Activated T-helper 9 cell treated with anti-CD3 and anti-CD28 coated beads, Interleukin-2, amount 50 U/mL, for 16 hours (primary cell): Measurements from ENCODE around the gene FAM229A.
"Not testable (repeated sequence)": the region's sequence is repeated elsewhere in the genome, so short reads cannot be mapped to it uniquely, and the experiment has no call there.

Experiments used
- DNase-seq: peaks from one replicate; pipeline ENCODE4 v3.0.0-alpha.2; 2020; ENCODE audit warnings: low read depth

FAM229A gene

DNA sequence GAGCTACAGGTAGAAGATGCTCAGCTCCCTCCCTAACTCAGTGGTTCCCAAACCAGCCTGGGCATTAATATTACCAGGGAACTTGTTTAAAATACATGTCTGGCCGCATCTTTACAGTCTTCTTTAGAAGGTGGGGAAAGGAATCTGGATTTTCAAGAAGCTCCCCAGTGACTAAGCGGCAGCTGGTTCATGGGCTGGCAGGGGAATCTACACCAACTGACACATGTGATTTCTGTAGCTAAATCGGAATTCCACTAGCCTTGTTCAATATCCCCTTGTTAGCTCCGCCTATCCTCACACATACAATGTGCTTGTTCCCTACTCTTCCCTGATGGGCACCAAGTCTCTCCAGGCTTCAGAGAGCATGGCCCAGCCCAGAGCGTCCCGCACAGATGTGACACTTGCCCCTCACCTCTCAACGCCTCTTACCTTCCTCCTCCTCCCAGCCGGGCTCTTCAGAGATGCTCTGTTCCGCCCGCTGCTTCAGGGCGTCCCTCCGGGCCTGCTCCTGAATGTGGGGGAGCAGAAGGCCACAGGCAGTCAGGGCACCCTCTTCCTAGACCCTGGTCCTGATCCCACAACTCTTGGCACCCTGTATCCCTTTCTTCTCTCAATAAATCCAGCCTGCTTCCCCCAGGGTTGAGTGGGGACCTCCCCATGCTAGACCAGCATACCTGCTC, 15.4 kb upstream of the FAM229A start:
- DNase-seq: no peak

DNA sequence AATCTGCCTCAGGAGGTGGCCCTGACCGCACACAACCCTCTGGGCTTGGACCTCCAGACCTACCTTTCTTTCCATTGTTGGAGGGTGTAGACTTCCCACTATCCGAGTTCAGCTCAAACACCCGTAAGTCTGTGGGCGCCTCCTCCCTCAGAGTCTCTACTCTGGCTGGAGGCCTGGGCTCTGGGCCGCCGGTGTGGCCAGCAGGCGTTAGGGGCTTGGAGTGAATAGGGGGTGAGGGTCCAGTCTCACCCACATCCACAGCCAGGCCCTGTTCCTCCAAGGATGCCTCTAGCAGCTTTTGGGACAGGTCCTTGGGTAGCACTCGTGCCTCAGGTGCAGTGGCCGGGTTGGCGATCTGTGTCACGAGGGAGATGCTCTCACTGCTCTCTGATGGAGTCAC, 13.9 kb upstream of the FAM229A start:
- DNase-seq: no peak

DNA sequence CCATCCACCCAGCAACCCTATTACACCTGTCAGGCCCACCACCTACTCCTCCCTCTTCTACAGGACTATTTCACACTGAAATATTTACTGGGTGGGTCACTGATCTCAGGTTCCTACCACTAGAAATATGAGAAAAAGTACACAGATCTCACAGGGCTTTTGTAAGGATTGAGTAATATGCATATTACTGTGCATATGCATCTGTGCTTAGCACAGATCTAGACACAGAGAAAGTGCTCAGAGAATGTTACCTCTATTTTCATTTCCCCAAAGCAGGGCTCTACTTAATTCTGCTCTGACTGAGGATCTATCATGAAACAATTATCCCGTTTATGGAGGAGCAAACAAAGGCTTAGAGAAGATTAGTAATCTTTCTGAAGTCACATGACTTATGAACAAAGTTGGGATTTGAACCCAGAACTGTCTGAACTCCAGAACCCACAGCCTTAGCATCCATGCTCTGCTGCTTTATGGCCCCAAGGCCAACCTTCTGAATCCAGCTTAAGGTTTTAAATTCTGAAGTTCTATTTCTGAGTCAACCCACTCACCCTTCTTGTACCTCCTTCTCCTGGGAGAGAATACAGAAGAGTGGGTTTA, 11.8 kb upstream of the FAM229A start:
- no peak for DNase-seq

DNA sequence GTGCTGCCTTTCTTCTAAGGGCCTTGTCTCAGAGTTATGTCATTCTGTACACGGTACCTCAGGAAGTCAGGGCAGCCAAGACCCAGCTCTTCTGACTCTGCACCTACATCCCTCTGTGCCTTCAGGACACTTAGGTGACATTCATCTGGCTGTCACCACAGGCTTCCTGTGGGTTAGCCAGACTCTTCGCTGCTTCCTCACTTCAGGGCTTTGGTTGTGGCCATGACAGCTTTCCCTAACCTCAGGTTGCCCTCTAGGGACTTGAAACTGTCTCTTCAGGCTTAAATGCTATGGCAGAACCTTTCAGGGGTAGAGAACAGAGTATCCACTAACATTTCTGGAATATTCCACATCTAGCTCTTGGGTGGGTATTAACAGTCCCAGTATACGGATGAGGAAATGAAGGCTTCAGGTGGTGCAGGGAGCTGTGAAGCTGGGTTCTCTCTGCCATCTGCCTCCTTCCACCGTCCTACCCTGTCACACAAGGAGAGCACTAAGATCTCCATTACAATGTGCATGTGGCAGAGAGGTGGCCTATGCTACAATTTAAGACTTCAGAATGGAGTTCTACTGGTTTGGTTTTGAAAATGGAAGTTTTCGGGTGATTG, 10.0 kb upstream of the FAM229A start:
- DNase-seq: no peak

DNA sequence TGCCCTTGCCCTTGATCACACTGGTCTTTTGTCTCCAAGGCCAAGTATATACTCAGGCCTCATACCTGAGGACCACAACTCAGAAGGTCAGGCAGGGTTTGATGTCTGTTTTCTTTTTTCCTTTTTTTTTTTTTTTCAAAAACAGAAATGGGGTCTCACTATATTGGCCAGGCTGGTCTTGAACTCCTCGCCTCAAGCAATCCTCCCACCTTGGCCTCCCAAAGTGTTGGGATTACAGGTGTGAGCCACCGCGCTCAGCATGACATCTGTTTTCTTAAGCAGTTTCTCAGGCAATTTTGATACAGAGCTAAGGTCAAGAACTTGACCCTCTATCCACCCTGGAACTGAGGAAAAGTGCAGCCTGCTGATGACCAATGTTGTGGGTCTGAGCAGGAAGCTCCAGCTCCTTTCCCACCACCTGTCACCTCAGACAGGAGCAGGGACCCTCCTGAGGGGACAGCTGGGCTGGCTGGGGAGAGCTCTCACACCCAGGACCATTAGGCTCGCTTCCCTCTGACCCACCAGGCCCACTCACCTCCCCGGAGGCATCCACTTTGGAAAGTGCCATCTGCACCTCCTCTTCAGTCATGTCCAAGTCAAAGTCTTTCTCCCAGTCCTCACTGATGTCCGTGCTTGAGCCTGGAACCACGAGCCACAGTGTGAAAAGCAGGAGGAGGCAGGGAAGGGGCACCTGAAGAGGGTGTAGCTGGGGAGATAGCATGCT, 5.8 kb upstream of the FAM229A start:
- DNase-seq: no peak

DNA sequence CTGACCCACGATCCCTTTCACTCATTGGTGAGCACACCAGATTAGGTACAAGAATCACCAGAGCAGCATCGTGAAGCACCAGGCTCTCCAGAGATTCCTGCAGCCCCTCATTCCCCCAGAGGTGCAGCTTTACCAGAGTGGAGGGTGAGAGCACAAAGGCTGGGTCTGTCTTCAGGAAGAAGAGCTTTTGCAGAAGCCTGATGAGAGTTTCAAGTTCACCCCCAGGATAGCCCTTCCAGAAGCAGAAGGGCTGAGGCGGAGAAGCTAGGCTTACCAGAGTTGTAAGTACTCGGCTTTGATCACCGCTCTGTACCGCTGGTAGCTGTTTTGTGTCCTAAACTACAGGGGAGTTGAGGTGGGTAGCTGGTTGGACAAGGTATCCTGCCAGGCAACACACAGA, 3.2 kb upstream of the FAM229A start:
- DNase-seq: no peak

DNA sequence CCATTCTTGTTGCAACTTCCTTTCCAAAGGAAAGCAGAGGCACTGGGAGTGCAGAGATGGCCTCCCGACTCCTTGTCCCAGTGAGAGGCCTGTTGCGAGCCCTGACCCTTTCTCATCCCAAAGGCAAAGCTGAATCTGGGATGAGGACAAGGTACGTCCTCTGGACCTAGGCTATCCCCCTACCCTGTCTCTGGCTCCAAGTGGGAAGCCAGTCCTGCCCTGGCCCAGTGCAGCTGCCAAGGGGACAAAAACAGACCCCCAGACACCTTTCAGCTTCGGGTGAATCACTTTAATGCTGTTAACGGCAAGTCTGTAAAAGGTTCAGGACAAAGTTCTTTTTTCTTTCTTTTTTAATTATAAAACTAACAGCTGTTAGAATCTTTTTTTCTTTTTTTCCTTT, 2.6 kb upstream of the FAM229A start:
- DNase-seq: no peak

DNA sequence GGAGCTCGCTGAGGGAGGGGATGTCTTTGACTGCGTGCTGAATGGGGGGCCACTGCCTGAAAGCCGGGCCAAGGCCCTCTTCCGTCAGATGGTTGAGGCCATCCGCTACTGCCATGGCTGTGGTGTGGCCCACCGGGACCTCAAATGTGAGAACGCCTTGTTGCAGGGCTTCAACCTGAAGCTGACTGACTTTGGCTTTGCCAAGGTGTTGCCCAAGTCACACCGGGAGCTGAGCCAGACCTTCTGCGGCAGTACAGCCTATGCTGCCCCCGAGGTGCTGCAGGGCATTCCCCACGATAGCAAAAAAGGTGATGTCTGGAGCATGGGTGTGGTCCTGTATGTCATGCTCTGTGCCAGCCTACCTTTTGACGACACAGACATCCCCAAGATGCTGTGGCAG, 1.4 kb upstream of the FAM229A start:
- no peak for DNase-seq

DNA sequence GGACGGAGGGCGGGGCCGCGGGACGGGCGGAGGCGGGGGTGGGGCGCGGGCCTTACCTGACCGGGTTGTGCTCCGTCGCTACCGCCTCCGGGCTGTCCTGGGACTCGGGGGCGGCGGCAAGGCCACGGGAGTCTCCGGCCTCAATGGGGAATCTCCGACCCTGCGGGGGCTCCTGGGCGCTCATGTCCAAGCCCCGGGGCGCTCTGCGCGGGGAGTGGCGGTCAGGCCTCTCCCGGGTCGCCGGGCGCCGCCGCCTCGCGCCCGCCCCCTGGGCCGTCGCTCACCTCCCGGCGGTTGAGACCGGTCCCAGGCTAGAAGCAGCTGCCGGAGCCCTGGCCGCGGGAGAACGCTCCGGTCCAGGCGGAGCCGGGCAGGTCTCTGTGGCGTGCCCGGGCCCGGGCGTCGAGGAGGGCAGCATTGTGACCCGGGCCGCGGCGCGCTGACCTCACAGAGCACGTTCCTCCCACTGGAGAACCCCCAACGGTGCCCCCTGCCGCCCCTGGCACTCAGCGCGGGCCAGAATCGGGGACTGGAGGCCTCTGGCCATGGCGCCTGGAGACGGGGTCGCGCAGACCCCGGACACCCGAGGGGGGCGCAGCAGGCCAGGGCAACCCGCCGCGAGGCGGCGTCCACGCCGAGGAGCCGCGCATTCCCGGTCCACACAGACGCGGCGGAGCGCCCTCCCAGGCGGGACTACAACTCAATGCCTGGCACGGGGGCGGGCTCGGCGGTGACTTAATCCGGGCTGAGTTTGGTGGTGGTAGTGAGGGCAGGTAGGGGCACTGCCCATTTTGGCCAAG, 411 bp downstream of the FAM229A start:
- DNase-seq: no peak

DNA sequence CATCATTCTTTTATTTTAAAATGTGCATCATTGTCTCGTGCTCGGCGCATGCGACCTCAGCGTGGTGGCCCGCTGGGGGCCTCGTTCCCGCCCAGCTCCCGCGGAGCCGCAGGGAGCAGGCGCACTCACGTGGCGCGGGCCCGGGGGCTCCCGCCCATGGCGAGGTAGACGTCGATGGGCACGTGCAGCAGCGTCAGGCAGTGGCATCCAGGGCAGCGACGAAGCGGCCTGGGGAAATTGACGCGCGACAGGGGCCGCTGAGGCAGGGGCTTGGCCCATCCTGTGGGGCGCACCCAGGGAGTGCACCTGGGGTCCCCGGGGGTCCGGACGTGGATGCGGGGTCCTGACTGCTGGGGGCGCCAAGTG, 994 bp downstream of the FAM229A start:
- no peak for DNase-seq

DNA sequence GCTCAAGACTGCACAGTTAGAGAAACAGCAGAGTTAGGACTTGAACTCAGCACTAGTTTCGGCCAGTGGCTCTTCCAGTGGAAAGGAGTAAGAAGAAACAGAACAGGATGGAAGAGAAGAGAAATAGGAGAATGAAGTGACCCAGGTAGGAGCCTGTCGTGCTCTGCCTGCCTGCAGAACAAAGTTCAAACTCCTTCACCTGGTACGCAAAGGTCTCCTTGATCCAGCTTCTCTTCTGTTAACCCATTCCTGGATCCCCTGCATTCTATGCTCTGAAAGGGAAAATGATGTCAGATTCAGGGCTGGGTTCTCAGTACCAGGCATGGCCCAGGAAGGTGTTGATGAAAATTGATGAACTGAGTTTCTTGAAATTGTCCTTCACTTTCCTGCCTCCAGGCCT, 3.9 kb downstream of the FAM229A start:
- DNase-seq: no peak

DNA sequence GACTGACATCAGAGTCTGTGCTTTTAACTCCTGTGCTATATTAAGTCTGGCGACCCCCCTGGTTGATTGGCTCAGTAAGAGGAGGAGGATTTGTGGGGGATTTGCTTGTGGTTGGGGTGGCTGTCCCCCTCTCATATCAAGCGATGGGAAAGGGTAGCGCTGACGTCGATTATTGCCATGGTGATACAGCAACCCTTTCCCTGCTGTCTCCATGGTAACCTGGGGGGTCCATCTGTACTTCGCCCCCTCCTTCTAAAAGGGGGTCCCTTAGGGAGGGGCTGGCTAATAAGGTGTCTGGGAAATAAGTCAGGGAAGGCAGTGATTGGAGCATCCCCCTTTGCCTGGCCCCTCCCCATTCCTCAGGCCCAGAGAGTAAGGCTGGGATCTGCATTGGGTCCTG, 4.7 kb downstream of the FAM229A start:
- DNase-seq: no peak

DNA sequence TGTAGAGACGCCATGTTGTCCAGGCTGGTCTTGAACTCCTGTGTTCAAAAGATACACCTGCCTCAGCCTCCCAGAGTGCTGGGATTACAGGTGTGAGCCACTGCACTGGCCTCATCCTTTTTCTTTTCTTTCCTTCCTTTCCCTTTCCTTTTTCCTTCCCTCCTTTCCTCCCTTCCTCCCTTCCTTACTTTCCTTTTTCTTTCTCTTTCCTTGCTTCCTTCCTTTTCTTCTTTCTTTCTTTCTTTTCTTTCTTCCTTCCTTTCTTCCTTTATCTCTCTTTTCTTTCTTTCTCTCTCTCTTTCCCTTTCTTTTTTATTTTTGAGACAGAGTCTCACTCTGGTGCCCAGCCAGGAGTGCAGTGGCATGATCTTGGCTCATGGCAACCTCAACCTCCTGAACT, 5.8 kb downstream of the FAM229A start:
- DNase-seq: no peak

DNA sequence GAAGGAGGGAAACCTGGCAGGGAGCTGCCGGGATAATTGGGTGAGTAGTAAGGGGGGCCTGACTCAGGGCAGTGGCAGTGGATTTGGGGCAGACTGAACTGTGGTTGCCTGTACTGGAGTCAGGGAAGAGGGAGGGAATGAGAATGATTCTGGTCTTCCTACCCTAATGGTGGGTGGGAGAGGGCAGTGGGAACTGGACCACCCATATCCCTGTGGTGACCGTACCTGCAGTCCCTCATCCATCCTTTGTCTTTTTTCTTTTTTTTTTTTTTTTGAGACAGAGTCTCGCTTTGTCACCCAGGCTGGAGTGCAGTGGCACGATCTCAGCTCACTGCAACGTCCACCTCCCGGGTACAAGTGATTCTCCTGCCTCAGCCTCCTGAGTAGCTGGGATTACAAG, 6.5 kb downstream of the FAM229A start:
- DNase-seq: not testable (repeated sequence)

DNA sequence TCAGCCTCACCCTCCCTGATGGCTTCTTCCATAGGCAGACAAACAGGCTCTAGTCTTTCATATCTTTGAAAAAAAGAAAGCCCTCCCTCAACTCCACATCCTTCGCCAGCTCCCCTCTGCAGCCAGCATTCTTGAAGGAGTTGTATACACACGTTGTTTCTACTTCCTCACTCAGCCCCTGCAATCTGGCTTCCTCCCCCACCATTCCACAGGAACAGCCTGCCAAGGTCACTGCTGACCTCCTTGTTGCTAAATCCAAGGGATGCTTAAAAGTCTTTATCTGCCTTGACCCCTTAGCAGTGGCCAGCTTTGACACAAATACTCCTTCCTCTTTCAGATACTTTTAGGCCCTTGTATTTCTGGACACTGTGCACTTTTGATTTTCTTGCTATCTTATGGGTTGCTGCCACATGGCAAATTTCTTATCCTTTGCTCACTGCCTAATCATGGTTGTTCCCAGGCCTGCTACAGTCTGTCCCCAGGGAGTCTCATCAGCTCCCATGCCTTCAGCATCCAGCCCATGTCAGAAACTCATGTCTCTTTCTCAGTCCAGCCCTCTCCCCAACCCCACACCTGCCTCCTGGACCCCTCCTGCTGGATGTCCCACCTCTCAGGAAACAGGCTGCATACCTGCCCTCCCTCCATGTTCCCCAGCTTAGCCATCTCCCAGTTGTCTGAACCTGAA, 8.3 kb downstream of the FAM229A start:
- no peak for DNase-seq

DNA sequence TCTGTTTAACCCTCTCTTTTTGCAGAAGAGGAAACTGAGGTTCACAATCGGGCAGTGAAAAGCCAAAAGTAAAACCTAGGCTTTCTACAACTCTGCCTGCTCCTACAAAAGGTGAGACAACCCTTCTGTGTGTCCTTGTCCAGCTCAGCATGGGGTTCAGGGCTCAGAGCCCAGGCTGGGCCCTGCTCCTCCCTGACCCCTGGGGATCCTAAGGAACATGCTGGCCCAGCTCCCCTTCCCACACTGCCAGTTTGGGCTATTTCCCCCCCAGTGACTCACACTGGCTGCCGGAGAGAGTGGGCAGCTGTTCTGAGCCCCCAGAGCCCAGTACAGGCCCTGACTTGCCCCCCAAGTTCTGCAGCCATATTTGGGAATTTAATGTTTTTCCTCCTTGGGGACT, 8.9 kb downstream of the FAM229A start:
- DNase-seq: no peak

DNA sequence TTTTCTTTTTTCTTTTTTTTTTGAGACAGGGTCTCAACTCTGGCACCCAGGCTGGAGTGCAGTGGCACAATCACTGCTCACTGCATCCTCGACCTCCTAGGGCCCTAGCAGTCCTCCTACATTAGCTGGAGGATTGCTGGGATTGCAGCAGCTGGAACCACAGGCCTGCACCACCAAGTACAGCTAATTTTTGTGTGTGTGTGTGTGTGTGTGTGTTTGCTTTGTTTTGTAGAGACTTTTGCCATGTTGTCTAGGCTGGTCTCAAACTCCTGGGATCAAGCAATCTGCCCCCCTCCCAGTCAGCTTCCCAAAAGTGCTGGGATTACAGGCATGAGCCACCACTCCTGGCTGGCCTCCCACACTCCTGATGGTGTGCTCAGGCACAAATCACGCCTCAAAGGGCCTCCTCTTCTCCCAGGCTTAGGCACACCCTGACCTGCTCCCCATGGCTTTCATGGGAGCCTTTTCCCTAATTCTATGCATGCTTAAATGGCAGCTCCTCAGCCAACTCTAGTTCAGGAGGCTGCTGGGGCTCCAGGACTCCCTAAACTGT, 9.4 kb downstream of the FAM229A start:
- no peak for DNase-seq

DNA sequence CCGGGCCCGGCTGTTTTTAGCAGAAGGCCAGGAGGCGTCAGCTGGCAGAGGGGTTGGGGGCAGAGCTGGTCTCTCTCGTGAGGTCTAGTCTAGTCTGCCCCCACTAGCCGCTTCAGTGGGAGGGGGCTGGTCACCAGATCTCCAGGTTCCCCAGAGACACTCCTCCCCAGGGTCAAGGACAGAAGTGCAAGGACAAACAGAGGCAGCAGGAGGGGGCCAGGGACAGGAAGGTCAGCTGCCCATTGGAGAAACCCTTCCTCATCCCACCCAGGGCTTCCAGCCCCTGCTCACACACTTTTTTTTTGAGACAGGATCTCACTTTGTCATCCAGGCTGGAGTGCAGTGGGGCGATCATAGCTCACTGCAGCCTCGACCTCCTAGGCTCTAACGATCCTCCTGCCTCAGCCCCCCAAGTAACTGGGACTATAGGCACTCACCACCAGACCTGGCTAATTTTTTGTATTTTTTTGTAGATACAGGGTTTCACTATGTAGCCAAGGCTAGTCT, 10.0 kb downstream of the FAM229A start:
- no peak for DNase-seq

DNA sequence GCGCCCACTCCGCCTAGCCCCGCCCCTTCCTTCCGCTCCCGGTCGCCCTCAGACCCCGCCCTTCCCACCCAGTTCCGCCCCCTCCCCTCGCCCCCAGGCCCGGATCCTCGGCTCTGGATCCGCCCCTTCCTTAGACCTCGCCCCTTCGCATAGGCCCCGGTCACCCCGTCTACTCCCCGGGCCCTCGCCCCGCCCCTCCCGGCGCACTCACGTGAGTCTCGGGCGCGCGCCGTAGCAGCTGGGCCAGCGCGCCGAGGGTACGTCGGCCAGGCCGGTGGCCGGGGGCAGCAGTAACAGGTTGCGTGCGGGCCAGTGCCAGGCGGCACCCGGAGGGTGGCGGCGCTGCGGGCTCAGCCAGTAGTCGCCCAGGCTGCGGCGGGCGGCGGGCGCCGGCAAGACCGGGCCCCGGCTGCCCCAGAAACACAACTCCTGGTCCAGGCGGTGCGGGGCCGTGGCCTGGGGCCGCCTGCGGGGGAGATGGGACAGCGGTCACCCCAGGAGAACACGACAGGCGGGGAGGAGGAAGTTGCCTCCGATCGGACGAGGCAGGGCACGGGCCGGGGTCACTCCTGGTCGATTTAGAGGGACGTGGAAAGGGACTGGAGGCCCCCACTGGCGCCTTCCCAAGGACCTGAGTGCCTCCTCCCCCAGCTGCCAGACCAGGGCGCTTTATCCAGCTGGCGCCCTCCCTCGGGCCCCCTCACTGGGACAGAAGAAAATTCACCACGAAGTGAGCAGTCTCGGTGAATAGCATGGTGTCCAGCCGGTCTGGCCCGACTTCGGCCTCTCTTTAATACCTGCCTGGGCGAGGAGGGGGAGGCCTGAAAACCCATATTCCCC, 10.7 kb downstream of the FAM229A start:
- DNase-seq: peak; percentile 86

DNA sequence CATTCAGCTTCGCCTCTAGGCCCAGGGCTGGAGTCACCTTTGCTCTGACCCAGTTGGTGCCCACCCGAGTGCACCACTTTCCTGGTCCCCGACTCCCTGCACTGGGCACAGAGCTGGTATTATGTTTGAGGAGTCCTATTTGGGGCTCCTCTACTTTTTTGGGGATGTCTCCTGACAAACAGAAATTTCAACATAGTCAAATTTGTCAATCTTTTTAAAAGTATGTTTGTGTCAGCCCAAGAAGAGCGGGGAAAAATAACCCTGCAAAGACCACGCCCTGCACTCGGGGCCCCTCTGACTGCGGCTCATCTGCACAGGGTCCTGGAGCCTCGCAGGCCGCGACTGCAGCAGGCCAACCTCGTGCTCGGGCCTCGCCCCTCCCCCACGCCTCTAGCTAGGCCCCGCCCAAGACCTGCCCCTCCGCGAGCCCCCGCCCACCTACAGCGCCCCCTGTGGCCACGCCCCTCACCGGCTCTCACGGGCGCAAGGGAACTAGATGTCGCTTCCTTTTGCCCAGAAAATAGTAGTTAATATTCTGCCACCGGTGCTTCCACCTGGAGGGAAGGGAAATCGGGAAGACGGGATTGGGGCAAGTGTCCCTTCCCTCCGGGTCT, 11.4 kb downstream of the FAM229A start:
- DNase-seq: peak; percentile 68
